ENCODE data around the gene COMT. TPM values are rescaled to one million over a fixed set of nuclear protein-coding genes. Genes with fewer than 3 reads are reported as not detected.

COMT gene
- total and polyA plus RNA-seq, 4 donors = 75.3 to 430 (median 146) TPM

- Histone ChIP-seq H3K36me3 (ENCODE audit: control insufficient read depth in 4 of 4, insufficient read depth in 3 of 4, low read depth in 1 of 4, low read length in 3 of 4) (peaks cover 0 to 34% (median 4%) of the 10 kb centered on the region in 4 donors), H3K4me1 (ENCODE audit: control insufficient read depth in 4 of 4, insufficient read depth in 4 of 4, low read length in 3 of 4) (peaks cover 6 to 11% (median 9%) of the 10 kb centered on the region in 4 donors), H3K4me3 (ENCODE audit: low read depth in 1 of 3, low read length in 3 of 3) (no peak overlapping the region), H3K27me3 (ENCODE audit: control insufficient read depth in 4 of 4, insufficient read depth in 4 of 4, low read length in 3 of 4) (no peaks in the 10 kb centered on the region), H3K27ac (ENCODE audit: low read depth in 1 of 2, low read length in 2 of 2) (no peak overlapping the region), H3K9ac (ENCODE audit: low read depth in 1 of 2, low read length in 2 of 2) (no peak overlapping the region), H3K9me3 (ENCODE audit: control insufficient read depth in 4 of 4, low read length in 3 of 4) (no peaks in the 10 kb centered on the region)
- 95% methylated on average over 3 of the region's 3 CpGs for WGBS
- DNase-seq (ENCODE audit: low spot score) = no peak
- no peak for TF ChIP-seq YY1 (IDR thresholded peaks at IDR 0.05)
- TF ChIP-seq NR2F2 (IDR thresholded peaks at IDR 0.05) = no peak
- TF ChIP-seq FOXA2 (IDR thresholded peaks at IDR 0.05) = no peak
- no peak for TF ChIP-seq TAF1 (conservative IDR thresholded peaks at IDR 0.05)
- TF ChIP-seq JUND (IDR thresholded peaks at IDR 0.05) = no peak
- TF ChIP-seq RAD21 (IDR thresholded peaks at IDR 0.05) = no peak
- TF ChIP-seq SP1 (IDR thresholded peaks at IDR 0.05) = no peak
- no peak for TF ChIP-seq RXRA (IDR thresholded peaks at IDR 0.05)
- TF ChIP-seq GABPA (IDR thresholded peaks at IDR 0.05 in 1 of 2, conservative IDR thresholded peaks at IDR 0.05 in 1 of 2) = no peak
- TF ChIP-seq MAX (IDR thresholded peaks at IDR 0.05) = no peak
- TF ChIP-seq FOXA1 (IDR thresholded peaks at IDR 0.05) = no peak
- TF ChIP-seq CTCF (IDR thresholded peaks at IDR 0.05; ENCODE audit: low read depth, low read length, missing input control) = no peak
These were observed 35.1 kb downstream of the COMT start for GRCh38 chr22:19976671-19977070.

GRCh38 chr22:19977296-19978243 lies 36.0 kb downstream of the COMT start:
- Histone ChIP-seq H3K9me3 (ENCODE audit: control insufficient read depth in 4 of 4, low read length in 3 of 4) (no peaks in the 10 kb centered on the region), H3K36me3 (ENCODE audit: control insufficient read depth in 4 of 4, insufficient read depth in 3 of 4, low read depth in 1 of 4, low read length in 3 of 4) (peaks cover 0 to 35% (median 4%) of the 10 kb centered on the region in 4 donors), H3K27me3 (ENCODE audit: control insufficient read depth in 4 of 4, insufficient read depth in 4 of 4, low read length in 3 of 4) (no peaks in the 10 kb centered on the region)

More at GRCh38 chr22:19977296-19978243, 36.0 kb downstream of the COMT start:
- 95% methylated on average over 32 of the region's 32 CpGs for WGBS
- Histone ChIP-seq H3K27ac (ENCODE audit: low read depth in 1 of 2, low read length in 2 of 2) (no peak overlapping the region), H3K9ac (ENCODE audit: low read depth in 1 of 2, low read length in 2 of 2) (no peak overlapping the region), H3K4me1 (ENCODE audit: control insufficient read depth in 4 of 4, insufficient read depth in 4 of 4, low read length in 3 of 4) (peaks cover 0 to 2% (median 2%) of the 10 kb centered on the region in 4 donors), H3K4me3 (ENCODE audit: low read depth in 1 of 3, low read length in 3 of 3) (no peak overlapping the region)
- TF ChIP-seq GABPA (IDR thresholded peaks at IDR 0.05 in 1 of 2, conservative IDR thresholded peaks at IDR 0.05 in 1 of 2) = no peak
- no peak for TF ChIP-seq HNF4G (IDR thresholded peaks at IDR 0.05)
- TF ChIP-seq MAX (IDR thresholded peaks at IDR 0.05) = no peak
- TF ChIP-seq NR2F2 (IDR thresholded peaks at IDR 0.05) = no peak
- no peak for TF ChIP-seq HNF4A (conservative IDR thresholded peaks at IDR 0.05)
- no peak for TF ChIP-seq FOXA2 (IDR thresholded peaks at IDR 0.05)
- TF ChIP-seq JUND (IDR thresholded peaks at IDR 0.05) = no peak
- TF ChIP-seq ZBTB33 (IDR thresholded peaks at IDR 0.05) = no peak
- TF ChIP-seq REST (IDR thresholded peaks at IDR 0.05) = no peak
- no peak for TF ChIP-seq EGR1 (IDR thresholded peaks at IDR 0.05; ENCODE audit: low read depth in 2 of 2)
- TF ChIP-seq CTCF (IDR thresholded peaks at IDR 0.05; ENCODE audit: low read depth, low read length, missing input control) = no peak
- DNase-seq (ENCODE audit: low spot score) = no peak

All from liver (tissue), 9 donors.